Fibroblast of skin of left biceps (primary cell): Measurements from ENCODE around the gene GRK4.
A peak's percentile ranks its signal among the peaks of the same experiment; 100 is the strongest.
"Not testable (repeated sequence)": the region's sequence is repeated elsewhere in the genome, so short reads cannot be mapped to it uniquely, and the experiment has no call there.

Experiments used
- DNase-seq, 2 experiments: peaks; one replicate each; pipeline ENCODE4 v3.0.0-alpha.2; 2013; ENCODE audit warnings: low read depth in 2 of 2

GRK4 gene

DNA sequence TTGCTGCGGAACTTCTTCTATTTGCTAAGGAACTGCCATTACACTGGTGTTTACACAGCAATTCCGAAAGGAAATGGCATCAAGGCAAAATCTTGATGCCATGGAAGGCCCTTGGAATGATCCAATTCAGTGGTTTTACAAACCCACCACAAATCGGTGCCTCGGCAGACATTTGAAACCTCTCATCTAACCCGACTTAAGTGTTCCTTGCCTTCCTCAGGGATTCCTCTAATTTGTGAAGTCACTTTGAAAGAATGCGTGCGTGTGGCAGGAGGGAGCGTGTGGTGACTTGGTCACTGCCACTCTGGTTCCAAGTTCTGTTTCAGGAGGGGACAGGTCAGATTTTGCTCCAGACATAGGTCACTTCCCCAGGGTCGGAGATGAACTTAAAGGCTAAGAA, 4.9 kb upstream of the GRK4 start:
- DNase-seq = no peak

DNA sequence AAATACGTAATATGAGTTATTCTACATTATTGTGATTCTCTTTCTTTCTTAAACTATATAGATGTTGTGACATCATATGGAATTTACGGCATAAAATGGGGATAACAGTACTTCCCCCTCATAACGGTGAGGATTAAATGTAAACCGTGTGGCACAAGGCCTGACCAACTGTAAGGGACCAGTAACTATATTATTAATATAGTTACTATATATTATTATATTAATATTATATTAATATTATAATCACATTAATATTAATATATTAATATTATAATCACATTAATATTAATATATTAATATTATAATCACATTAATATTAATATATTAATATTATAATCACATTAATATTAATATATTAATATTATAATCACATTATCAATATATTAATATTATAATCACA, 2.9 kb upstream of the GRK4 start:
- not testable (repeated sequence) for DNase-seq

DNA sequence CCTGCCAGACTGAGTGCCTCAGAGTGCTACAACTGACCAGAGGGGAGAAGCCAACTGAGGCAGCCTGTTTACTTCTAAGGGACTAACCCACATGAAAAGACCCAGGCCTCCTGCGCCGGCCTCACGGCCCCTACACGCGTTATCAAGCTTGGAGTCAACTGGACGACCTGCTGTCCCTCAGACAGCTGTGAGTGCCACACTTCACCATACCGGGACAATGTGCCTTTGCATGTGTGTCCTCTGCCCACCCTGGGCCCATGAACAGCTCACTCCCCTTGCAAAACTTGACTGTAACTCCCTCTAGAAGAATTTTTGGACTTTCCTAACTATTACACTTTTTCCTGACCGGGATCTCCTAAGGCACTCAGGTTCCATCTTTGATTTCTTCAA, 2.0 kb upstream of the GRK4 start:
- no peak for DNase-seq

DNA sequence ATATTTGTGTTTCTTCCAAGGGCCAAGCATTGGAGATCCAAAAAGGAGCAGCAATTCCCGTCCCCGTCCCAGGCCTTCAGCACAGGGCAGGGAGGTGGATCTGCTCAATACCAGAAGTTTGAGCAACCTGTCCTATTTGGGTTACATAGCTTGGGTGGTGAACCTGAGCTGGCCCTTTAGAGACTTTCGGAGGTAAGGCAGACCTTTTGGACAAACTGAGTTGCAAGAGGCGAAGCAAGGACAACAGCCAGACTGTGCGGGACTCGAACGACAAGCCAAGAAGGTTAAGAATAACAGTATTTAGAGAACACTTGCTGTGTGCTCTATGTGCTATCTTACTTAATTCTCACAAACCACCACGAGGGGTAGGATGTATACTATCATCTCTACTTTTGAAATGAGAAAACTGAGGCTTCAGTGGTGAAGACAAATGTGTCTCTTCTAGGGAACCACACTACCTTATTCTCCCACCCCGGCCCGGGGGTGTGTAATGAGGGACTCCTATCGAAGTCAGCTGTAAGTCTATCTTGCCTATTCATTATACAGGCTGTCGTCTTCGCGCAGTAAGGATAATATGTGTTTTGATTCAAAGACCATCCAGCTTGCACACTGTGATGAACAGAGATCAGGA, 1.4 kb upstream of the GRK4 start:
- DNase-seq = no peak

DNA sequence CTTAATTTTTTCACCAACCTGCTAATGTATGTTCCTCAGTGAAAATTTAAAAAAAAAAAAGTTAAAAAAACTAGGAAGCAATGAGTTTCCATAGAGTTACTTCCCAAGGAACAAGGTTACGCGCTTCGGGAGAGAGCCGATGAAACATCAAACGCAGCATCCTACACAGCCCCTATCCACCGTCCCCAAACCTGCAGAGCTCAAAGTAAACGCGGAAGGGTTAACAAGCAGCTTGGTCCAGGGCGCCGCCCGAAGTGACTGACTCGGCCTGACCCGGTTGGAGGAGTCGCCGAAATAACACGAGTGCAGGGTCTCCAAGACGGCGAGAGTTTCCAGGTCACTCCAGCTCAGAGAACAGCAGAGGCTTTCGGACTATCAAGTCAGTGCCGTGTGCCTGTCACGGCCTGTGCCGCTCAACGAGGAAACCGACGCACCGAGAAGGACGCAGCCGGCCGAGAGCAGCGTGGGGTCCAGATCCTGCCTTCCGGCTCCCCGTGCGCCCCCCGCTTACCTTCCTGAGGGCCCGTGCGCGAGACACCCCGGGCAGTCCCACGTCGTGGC, 677 bp upstream of the GRK4 start:
- no peak for DNase-seq

DNA sequence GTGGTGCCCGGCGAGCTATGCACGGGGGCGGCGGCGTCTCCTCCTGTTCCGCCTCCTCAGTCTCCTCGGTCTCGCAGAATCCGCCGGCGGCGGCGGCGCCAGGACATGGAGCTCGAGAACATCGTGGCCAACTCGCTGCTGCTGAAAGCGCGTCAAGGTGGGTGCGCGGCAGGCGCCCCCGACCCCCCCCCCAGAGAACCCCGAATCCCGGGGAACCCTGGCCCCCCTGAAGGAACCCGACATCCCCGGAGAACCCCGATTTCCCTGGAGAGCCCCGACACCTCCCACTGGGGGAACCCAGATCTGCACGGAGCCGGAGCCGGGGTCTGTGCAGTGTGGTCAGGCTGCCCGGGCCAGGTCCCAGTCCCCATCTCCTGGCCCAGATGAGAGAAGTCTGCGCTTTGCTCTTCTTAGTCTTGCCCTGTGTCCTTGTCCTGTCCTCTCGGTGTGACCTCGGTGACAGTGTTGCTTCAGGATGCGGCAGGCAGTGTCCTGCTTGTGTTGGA, 648 bp downstream of the GRK4 start:
- no peak for DNase-seq

DNA sequence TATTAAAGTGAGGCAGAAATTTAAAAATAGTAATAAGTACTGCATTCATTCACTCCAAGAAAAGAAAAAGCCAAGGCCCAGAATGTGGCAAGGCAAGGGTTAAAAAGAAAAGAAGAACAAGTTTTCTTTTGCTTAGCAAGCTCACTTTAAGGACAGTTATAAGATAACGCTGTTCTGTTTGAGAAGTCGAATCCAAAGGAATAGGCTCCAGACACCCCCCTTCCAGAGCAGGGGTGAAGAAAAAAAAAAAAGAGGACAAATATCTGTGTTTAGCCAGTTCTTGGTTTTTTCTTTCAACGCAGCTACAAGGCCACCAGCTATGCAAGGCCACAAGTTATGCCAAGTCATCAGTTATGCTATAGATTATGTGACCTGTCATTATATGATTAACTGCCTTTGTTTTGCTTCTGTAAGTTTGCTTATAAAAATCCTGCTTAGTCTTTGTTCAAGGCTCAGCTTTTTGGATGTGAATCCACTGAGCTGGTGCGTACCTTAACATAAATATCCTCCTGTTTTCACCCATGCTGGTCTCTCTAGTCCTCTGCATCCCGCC, 1.4 kb downstream of the GRK4 start:
- no peak for DNase-seq

DNA sequence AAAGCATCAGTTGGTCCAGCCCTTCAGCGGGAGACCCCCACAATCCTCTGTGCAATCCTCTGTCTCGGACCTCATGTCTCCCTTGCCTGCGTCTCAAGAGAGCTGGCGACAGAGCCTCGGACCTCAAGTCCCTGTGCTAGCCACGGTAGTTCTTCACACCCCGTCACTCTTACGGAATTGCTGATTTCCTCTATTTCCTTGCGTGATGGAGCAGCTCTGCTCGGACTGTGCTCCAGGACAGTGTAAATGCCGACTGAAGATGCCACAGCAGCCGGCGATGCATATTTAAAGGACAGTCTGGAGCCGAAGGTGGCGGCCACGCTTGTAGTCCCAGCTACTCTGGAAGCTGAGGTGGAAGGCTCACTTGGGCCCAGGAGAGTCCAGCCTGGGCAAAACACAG, 1.9 kb downstream of the GRK4 start:
- DNase-seq = no peak

DNA sequence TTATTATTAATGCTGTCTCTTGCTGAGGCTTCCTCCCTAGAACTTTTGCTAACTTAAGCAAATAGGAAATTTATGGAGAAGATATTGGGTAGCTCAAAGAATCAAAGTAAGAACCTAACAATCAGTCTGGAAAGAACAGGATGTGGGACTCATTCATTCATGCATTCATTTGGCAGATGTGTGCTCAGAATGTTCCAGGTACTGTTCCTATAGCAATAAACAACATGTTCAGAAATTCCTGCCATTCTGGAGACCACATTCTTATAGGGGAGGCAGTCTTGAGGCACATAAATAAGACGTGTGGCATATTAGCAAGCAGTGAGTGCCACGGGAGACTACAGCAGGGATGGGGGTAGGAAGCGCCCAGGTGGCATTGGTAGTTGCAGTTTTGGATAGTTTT, 5.0 kb downstream of the GRK4 start:
- no peak for DNase-seq

DNA sequence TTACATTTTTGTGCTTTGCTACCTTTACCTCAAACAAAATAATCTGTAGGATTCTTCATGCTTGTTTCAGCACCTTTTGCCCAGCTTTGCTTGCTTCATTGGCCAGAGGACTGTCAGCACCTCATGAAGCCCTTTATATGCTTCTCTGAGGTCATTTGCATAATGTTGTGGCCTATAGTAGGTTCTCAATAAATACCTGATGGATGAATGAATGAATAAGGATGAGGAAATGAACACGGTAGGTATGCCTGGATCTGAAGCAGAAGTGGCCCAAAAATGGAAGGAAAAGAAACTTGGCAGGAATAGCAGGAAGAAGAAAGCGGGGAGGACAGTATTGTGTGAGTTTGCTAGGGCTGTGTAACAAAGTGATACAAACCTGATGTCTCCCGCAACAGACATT, 7.9 kb downstream of the GRK4 start:
- no peak for DNase-seq

DNA sequence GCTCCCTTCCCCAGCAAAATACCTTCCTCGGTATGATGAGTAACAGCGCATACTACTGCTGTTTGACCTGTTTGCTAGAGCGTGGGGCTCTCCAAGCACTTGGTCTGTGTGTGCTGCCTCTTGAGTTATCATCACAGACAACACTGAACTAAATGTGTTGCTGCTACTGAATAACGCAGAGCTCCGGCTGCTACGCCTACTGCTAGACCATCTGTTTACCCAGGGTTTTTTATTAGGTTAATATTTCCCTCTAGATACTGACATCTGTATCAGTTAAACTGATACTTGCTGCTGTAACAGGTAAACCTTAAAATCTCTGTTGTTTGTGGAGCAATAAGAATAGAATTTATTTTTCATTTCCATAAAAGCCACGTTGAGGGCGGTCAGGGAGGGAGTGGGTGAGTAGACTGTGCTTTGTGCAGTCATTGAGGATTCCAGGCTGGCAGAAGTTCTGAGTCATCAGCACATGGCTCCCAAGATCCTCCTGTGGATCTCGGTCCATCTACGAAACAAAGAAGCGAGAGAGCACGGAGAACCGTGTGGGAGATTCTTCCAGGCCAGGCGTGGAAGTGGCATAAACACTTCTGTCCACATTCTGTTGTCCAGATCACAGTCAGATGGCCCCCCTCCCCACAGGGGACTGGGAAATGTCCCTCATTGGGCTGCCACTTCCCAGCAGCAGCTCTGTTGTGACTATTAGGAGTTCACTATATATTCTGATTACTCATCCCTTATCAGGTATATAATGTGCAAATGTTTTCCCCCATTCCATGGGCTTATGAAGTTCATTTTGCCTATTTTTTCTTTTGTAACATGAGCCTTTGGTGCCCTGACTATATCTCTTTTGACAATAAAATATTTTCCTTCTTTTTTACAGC, 14.1 kb downstream of the GRK4 start:
- no peak for DNase-seq

DNA sequence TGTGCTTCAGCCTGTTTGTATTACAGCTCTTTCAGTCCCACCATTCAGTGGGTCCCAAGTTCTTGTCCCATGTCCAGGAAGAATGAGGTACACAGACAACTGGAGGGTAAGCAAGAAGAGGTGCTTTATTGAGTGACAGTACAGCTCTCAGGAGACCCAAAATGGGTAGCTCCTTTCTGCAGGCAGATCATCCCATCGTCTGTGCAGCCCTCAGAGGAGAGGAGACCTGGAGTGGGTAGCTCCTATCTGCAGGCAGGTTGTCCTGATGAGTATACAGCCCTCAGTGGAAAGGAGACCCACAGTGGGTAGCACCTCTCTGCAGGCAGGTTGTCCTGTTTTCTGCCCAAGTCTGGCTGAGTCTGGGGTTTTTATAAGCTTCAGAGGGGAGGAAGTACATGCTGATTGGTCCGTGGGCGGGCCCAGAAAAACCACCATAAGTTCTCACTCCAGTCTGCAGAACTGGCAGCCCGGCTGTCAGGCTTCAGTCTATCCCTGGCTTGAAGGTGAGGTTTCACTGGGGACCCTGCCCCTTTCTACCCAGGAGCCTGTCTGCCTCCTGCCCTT, 18.0 kb downstream of the GRK4 start:
- no peak for DNase-seq

DNA sequence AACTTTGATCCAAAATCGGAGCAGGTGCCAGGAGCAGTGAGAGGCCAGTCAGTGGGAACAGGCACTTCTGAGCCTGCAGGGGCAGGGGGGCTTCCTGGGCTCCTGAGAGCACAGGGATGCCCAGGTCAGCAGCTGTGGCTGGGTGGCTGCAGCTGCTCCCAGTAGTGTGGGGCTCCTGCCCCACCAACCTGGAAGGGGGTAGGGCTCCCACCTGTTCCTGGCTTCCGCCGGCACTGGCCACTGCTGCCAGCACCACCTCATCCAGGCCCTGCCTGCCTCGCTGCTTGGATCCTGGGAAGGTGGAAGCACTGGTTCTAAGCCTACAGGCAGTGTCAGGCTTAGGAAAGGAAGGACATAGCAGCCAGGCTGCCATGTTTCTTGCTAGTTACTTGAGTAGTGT, 18.6 kb downstream of the GRK4 start:
- no peak for DNase-seq

DNA sequence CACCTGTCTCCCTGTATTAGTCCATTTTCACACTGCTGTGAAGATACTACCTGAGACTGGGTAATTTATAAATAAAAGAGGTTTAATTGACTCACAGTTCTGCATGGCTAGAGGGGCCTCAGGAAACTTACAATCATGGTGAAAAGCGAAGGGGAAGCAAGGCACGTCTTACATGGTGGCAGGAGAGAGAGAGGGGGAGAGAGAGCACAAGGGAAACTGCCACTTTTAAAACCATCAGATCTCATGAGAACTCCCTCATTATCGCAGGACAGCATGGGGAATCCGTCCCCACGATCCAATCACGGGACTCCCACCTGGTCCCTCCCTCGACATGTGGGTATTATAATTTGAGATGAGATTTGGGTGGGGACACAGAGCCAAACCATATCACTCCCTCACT, 20.3 kb downstream of the GRK4 start:
- not testable (repeated sequence) for DNase-seq

DNA sequence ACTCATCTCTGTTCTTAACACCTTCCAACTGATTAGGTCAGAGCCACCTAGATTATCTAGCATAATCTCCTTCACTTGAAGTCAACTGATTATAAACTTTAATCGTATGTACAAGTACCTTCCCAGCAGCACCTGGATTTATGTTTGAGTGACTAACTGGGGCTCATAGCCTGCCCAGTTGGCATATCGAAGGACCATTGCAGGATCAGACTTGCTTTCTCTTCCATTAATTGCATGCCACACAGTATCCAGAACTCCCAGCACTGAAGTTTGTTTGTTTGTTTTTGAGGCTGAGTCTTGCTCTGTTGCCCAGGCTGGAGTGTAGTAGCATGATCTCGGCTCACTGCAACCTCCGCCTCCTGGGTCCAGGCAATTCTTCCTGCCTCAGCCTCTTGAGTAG, 27.9 kb downstream of the GRK4 start:
- no peak for DNase-seq

DNA sequence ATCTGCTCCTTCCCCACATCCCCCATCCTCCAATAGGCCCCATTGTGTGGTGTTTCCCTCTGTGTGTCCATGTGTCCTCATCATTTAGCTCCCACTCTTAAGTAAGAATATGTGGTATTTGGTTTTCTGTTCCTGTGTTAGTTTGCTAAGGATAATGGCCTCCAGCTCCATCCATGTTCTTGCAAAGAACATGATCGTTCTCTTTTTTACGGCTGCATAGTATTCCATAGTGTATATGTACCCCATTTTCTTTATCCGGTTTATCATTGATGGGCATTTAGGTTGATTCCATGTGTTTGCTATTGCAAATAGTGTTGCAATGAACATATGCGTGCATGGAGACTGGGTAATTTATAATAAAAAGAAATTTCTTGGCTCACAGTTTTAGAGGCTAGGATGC, 31.5 kb downstream of the GRK4 start:
- no peak for DNase-seq

DNA sequence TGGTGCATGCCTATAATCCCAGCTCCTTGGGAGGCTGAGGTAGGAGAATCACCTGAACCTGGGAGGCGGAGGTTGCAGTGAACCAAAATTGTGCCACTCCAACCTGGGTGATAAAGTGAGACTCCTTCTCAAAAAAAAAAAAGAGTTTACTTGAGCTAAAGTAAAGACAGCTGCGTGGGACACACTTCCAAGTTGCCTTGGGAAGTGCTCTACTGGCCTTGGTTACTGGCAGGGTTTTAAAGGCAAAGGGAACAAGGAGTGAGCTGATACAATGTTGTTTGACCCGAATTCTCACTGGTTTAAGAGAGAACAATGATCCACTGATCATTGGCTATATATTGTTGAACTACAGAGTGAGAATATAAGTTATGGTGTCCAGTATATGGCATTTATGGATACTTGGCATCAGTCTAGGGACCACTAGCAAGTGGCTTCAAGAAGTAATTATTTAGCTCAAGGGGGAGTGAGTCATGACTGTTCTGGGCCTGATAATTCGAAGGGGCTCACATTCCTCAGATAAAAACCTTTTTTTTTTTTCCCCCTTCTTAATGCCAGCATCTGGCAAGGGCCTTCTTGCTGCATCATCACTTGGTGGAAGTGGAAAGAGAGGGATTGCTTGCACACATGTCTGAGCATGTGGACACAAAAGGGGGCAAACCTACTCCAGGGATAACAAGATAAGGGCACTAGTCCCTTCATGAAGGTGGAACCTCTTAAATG, 32.3 kb downstream of the GRK4 start:
- DNase-seq = no peak

DNA sequence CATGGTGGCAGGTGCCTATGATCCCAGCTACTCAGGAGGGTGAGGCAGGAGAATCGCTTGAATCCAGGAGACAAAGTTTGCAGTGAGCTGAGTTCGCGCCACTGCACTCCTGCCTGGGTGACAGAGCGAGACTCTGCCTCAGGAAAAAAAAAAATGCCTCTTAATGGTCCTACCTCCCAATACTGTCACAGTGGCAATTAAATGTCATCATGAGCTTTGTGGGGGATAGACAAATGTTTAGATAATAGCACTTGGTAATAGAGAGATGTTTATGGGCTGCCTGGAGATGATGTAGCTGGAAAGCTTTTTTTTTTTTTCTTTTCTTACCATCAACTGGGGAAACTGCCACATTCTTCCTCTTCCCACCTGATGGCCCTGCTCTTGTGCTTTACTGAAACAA, 33.0 kb downstream of the GRK4 start:
- no peak for DNase-seq

DNA sequence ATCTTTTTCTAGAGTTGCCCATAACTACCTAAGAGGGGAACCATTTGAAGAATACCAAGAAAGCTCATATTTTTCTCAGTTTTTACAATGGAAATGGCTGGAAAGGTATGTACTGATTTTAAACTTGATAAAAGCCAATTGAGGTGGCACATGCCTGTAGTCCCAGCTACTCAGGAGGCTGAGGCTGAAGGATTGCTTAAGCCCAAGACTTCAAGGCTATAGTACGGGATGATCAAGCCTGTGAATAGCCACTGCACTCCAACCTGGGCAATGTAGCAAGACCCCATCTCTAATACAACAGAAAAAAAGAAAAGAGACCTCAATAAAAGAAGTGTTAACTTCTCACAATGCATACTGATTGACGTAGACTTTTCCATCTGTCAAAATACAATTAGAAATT, 44.4 kb downstream of the GRK4 start:
- no peak for DNase-seq

DNA sequence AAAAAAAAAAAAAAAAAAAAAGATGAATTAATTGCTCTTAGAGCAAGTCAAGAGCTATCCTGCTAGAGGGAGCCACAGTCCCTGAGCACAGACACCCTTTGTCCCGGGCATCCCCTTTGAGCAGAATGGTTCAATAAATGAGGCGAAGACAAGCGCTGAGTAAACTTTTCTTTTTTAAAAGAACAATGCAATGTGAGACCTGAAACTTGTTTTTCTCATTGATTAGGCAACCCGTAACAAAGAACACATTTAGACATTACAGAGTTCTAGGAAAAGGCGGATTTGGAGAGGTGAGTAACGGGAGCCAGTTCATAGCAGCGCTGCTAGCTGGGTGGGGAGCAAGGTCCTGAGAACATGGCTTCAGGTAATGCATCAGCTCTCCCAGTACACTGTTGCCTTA, 46.1 kb downstream of the GRK4 start:
- no peak for DNase-seq

DNA sequence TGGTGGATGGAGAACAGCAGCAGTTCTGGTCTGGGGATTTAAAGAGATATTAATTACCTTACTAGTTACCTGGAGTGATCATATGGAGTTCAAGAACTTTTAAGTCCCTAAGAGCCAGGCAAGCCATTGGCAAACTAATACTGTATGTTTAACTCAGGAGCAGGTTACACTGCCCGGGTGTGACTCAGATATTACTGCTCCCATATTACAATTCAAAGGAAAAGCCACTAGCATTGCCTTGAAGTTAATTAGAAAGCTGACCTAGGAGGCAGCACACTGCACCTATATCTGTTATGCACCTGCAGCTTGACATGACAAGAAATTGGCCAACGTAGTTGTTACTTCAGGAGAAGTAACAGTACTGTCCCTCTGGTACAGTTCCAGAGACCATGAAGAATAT, 47.2 kb downstream of the GRK4 start:
- DNase-seq = no peak

DNA sequence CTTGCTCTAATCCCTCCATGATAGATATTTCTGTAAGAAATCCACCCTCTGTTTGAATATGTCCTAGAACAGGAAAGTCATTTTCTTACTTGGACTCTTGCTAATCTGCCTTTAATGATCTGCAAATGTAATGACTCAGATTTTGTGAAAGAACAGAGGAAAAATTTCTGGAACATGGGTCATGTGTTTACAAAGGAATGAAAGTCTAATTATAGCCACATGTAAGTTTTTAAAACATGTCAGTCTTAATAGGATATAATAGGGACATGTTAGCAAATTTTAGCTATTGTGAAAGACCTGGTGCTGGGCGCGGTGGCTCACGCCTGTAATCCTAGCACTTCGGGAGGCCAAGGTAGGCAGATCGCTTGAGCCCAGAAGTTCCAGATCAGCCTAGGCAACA, 47.6 kb downstream of the GRK4 start:
- peak; percentile 66 to 68 for DNase-seq
